K562 (cell line): ENCODE measurements around the gene CLEC2L. TPM values are rescaled to one million over a fixed set of nuclear protein-coding genes. Genes with fewer than 3 reads are reported as not detected.

Experiments used
- ATAC-seq: fragments of 200-7000 bp; cut with Tn5 transposase; 3 replicates; pipeline ENCODE4 v1.9.1; 2020; ENCODE audit warnings: moderate library complexity
- BruUV-seq: library from RNA; stranded (reverse); fragments of 400-500 nt; replicated peaks from 2 replicates; lab custom pipeline; 2021; lab: Mats Ljungman, UMichigan
- CTCF ChIA-PET: fragments of 300-600 bp; formaldehyde crosslinking; extraction: SDS; loops from one replicate; lab custom pipeline; 2021; ENCODE audit warnings: low intra/inter-chr PET ratio; lab: Yijun Ruan, JAX
- POLR2A ChIA-PET: fragments of 300-600, 350-650 bp; sonication (Branson Sonifier 250); formaldehyde crosslinking; extraction: SDS; loops from one replicate; lab custom pipeline; 2021; ENCODE audit warnings: antibody characterized with exemption, inconsistent platforms; lab: Yijun Ruan, JAX
- DNase-seq, 4 experiments: peaks; one replicate each; pipeline versions ENCODE4 v3.0.0 to v3.0.0-alpha.2; 2011 to 2018; ENCODE audit warnings: low spot score in 3 of 4, mixed read lengths in 3 of 4; ENCODE audit errors: extremely low read depth in 1 of 4
- FAIRE-seq: peaks from 2 replicates; lab custom pipeline; 2011; peaks lifted over from hg19 to GRCh38; lab: Jason Lieb, UNC
- H2AFZ ChIP-seq: 2 replicates; pipeline ENCODE4 v1.6.0; 2011; ENCODE audit warnings: low read depth, low read length, control low read depth, inconsistent platforms
- H3K27ac ChIP-seq: fragments of 200-600 bp; 3 replicates; pipeline ENCODE4 v1.8.0; 2011; ENCODE audit warnings: low read depth, mild to moderate bottlenecking, control low read depth, inconsistent platforms, low read length, moderate library complexity, mixed read lengths; ENCODE audit errors: extremely low read depth
- H3K27me3 ChIP-seq, 2 experiments: fragments of 300-600 bp in 1 of 2; 2 replicates in 1 of 2; 3 replicates in 1 of 2; pipeline versions ENCODE4 v1.6.0 to v1.8.0; 2011; ENCODE audit warnings: inconsistent platforms in 2 of 2, low read length in 2 of 2, mild to moderate bottlenecking in 1 of 2, mixed read lengths in 1 of 2, moderate library complexity in 1 of 2; ENCODE audit not compliant: control insufficient read depth in 2 of 2, insufficient read depth in 2 of 2
- H3K36me3 ChIP-seq: fragments of 300-600 bp; 3 replicates; pipeline ENCODE4 v1.8.0; 2011; ENCODE audit warnings: mild to moderate bottlenecking, low read length, inconsistent platforms; ENCODE audit not compliant: control insufficient read depth, insufficient read depth
- H3K4me1 ChIP-seq, 2 experiments: fragments of 200-600 bp in 1 of 2; replicated peaks in 1 of 2; 2 replicates in 1 of 2; 3 replicates in 1 of 2; pipeline versions ENCODE4 v1.5.1 to v1.8.0; 2011; ENCODE audit warnings: inconsistent platforms in 2 of 2, low read length in 2 of 2, mild to moderate bottlenecking in 1 of 2, mixed read lengths in 1 of 2, moderate library complexity in 1 of 2; ENCODE audit not compliant: control insufficient read depth in 2 of 2, insufficient read depth in 2 of 2
- H3K4me2 ChIP-seq: 2 replicates; pipeline ENCODE4 v1.6.1; 2011; ENCODE audit warnings: low read length, control low read depth, inconsistent platforms, mixed read lengths; ENCODE audit not compliant: insufficient read depth
- H3K4me3 ChIP-seq: fragments of 200-600 bp; sonication (generic), shearing (Covaris generic); 2 replicates; pipeline ENCODE4 v1.5.1; 2016; ENCODE audit warnings: control low read depth, inconsistent platforms
- H3K79me2 ChIP-seq: fragments of 200-600 bp; 3 replicates; pipeline ENCODE4 v1.8.0; 2011; ENCODE audit warnings: low read length, inconsistent platforms; ENCODE audit not compliant: control insufficient read depth, insufficient read depth
- H3K9ac ChIP-seq, 2 experiments: 2 replicates each; pipeline versions ENCODE4 v1.6.0 to v1.6.1; 2011; ENCODE audit warnings: low read depth in 2 of 2, low read length in 2 of 2, control low read depth in 1 of 2, inconsistent platforms in 1 of 2, mild to moderate bottlenecking in 1 of 2, mixed read lengths in 1 of 2; ENCODE audit not compliant: insufficient read depth in 1 of 2
- H3K9me1 ChIP-seq: one replicate; pipeline ENCODE4 v1.6.0; 2011; ENCODE audit warnings: inconsistent platforms, mild to moderate bottlenecking, low read length, moderate library complexity; ENCODE audit not compliant: control insufficient read depth, insufficient read depth
- H3K9me3 ChIP-seq: replicated peaks from 2 replicates; pipeline ENCODE4 v1.5.1; 2011; ENCODE audit warnings: low read depth, low read length, inconsistent platforms; ENCODE audit not compliant: control insufficient read depth, insufficient read depth
- H4K20me1 ChIP-seq: replicated peaks from 2 replicates; pipeline ENCODE4 v1.6.1; 2011; ENCODE audit warnings: low read length, inconsistent platforms, mixed read lengths; ENCODE audit not compliant: control insufficient read depth, insufficient read depth
- ASH1L ChIP-seq: fragments of 450-650 bp; IDR thresholded peaks from 2 replicates; pipeline ENCODE4 v1.6.1; 2018; ENCODE audit warnings: borderline replicate concordance, mild to moderate bottlenecking, low read depth; ENCODE audit not compliant: partially characterized antibody
- CTCF ChIP-seq, 3 experiments: IDR thresholded peaks in 2 of 3; conservative IDR thresholded peaks in 1 of 3; 2 replicates each; pipeline ENCODE4 v1.5.1; 2011 to 2012; ENCODE audit warnings: low read length in 3 of 3, mild to moderate bottlenecking in 3 of 3, control low read depth in 2 of 3, improper control_type of control experiment in 1 of 3, inconsistent platforms in 1 of 3, low read depth in 1 of 3, mixed read lengths in 1 of 3, moderate library complexity in 1 of 3; ENCODE audit not compliant: insufficient read depth in 2 of 3
- FIP1L1 ChIP-seq: fragments of 200-400 bp; formaldehyde crosslinking; IDR thresholded peaks from 2 replicates; pipeline ENCODE4 v1.6.1; 2018; ENCODE audit warnings: mild to moderate bottlenecking, low read depth, low read length; ENCODE audit not compliant: poor library complexity, severe bottlenecking
- PATZ1 ChIP-seq: fragments of 250-450 bp; sonication (Bioruptor Pico); IDR thresholded peaks from 2 replicates; pipeline ENCODE4 v1.5.0; 2020; ENCODE audit warnings: mild to moderate bottlenecking, borderline replicate concordance
- SP2 ChIP-seq: IDR thresholded peaks from 2 replicates; pipeline ENCODE4 v1.6.1; 2011; ENCODE audit warnings: mild to moderate bottlenecking, low read depth, low read length, moderate library complexity; ENCODE audit not compliant: poor library complexity, severe bottlenecking; ENCODE audit errors: extremely low read depth
- SRF ChIP-seq, 2 experiments: fragments of 250-450, 450-650 bp in 1 of 2; sonication (Bioruptor Pico) in 1 of 2; sonication (generic) in 1 of 2; formaldehyde crosslinking; IDR thresholded peaks; 2 replicates each; pipeline versions ENCODE4 v1.5.0 to v1.5.1; 2020 to 2022; ENCODE audit warnings: mild to moderate bottlenecking in 1 of 2, missing genetic modification reagents in 1 of 2
- TCF7 ChIP-seq: sonication (generic); IDR thresholded peaks from 2 replicates; pipeline ENCODE4 v1.6.1; 2016; ENCODE audit warnings: antibody characterized with exemption, borderline replicate concordance
- ZNF511 ChIP-seq: sonication (generic); formaldehyde crosslinking; IDR thresholded peaks from 2 replicates; pipeline ENCODE4 v1.8.0; 2022; ENCODE audit warnings: mild to moderate bottlenecking, missing genetic modification reagents
- WGBS: fragments of 100-300 bp; shearing (Covaris generic); methylation state at CpG from one replicate; pipeline ENCODE4 v1.1.6; 2016; ENCODE audit warnings: low coverage, mixed read lengths; ENCODE audit not compliant: insufficient coverage; ENCODE audit errors: missing lambda C conversion rate; 5-methylcytosine and 5-hydroxymethylcytosine counted together
- in situ Hi-C: fragments of 300-500 bp; cut with MboI; formaldehyde crosslinking; loops from 4 replicates; pipeline ENCODE4 v1.15.0; 2018; ENCODE audit warnings: inconsistent platforms, mixed read lengths
- intact Hi-C: fragments of 100-400 bp; cut with micrococcal nuclease; formaldehyde crosslinking; loops from 2 replicates; pipeline ENCODE4 v1.14.2; 2022
- polyA plus RNA-seq, 8 experiments: library from polyadenylated mRNA; depleted of rRNA in 4 of 8; stranded (reverse) in 5 of 8; unstranded in 3 of 8; fragments of >200 nt; fragmentation: Nextera tagmentation in 2 of 8; fragmentation: Illumina TruSeq in 1 of 8; extraction: Ambion mirVana in 2 of 8; extraction: Trizol in 1 of 8; gene quantifications; 2 replicates each; pipeline versions ENCODE4 v1.2.1 to v1.2.3, GENCODE V29; 2011 to 2014; ENCODE audit warnings: inconsistent platforms in 1 of 8, missing spikeins in 1 of 8
- total RNA-seq, 7 experiments: library from RNA; depleted of rRNA in 6 of 7; stranded (reverse); fragments of >200 nt in 6 of 7; fragmentation: Illumina TruSeq in 2 of 7; extraction: Trizol in 2 of 7; gene quantifications; 2 replicates each; pipeline versions ENCODE4 v1.2.1 to v1.2.3, GENCODE V29; 2011 to 2021; ENCODE audit warnings: low replicate concordance in 1 of 7

The CLEC2L gene
- total and polyA plus RNA-seq, 9 of the 15 experiments (the other 6 are each of a cell fraction or from before 2014, with no cell fraction given): 0.84 to 5.5 (median 1.8) TPM

- Histone ChIP-seq H3K4me2 (no peak overlapping the region), H3K27me3 (peaks cover 38 to 65% of the 10 kb centered on the region in 2 experiments), H3K4me3 (no peak overlapping the region), H4K20me1 (peaks cover 19% of the 10 kb centered on the region; the same call in 1 of the 2 replicates), H3K9me3 (no peaks in the 10 kb centered on the region), H3K79me2 (no peaks in the 10 kb centered on the region), H3K36me3 (no peaks in the 10 kb centered on the region), H3K9me1 (no peaks in the 10 kb centered on the region), H3K9ac (no peak overlapping the region), H3K27ac (no peak overlapping the region), H3K4me1 (peaks cover 2 to 13% of the 10 kb centered on the region in 2 experiments; a peak in 2 of 5 replicates), H2AFZ (no peak overlapping the region)
- in situ Hi-C loops: loop anchor here (5.0 kb wide), 1 partner anchor 500 kb away; no protein-coding TSS in a partner anchor
- TF ChIP-seq TCF7: no peak
- ATAC-seq (no peak), FAIRE-seq (no peak), DNase-seq (no peak)
- ChIA-PET CTCF (no interaction called here), POLR2A (interaction anchor here (0.6 to 0.8 kb wide), 3 partner anchors 22 to 565 kb away, joined by 3 to 5 read pairs (median 3); no protein-coding TSS in a partner anchor)
- 26% methylated on average over 22 of the region's 22 CpGs for WGBS
- no TSS peak for BruUV-seq
- intact Hi-C loops: no loop called here
Observed at GRCh38 chr7:139502226-139502625, 21.3 kb upstream of the CLEC2L start.

- no peak overlapping the region for H3K9ac ChIP-seq
- no TSS peak for BruUV-seq
- H3K36me3 ChIP-seq: no peaks in the 10 kb centered on the region
- ChIA-PET POLR2A (interaction anchor here (0.6 kb wide), 1 partner anchor 572 kb away, joined by 3 read pairs; no protein-coding TSS in a partner anchor), CTCF (interaction anchor here (0.7 to 2.5 kb wide), 5 partner anchors 65 to 497 kb away, joined by 3 to 13 read pairs (median 5); no protein-coding TSS in a partner anchor)
- H4K20me1 ChIP-seq: peaks cover 8% of the 10 kb centered on the region; the same call in 1 of the 2 replicates
- ATAC-seq (peak; percentile 95), DNase-seq (peak; percentile 66 to 76 (median 73)), FAIRE-seq (peak; percentile 42)
- H3K4me1 ChIP-seq: peaks cover 2 to 4% of the 10 kb centered on the region in 2 experiments; a peak in 2 of 5 replicates
- no peak overlapping the region for H3K27ac ChIP-seq
- no peak overlapping the region for H3K4me3 ChIP-seq
- in situ Hi-C loops: no loop called here
- intact Hi-C loops: loop anchor here (1.0 to 2.0 kb wide), 2 partner anchors 49 to 499 kb away; no protein-coding TSS in a partner anchor
- H3K4me2 ChIP-seq: no peak overlapping the region
- H3K27me3 ChIP-seq: peaks cover 24 to 51% of the 10 kb centered on the region in 2 experiments
- peak overlapping the region; percentile 22; the same call in 1 of the 2 replicates for H2AFZ ChIP-seq
- WGBS: under 1% methylated on average over 9 of the region's 9 CpGs
- no peaks in the 10 kb centered on the region for H3K9me1 ChIP-seq
- no peaks in the 10 kb centered on the region for H3K9me3 ChIP-seq
- no peaks in the 10 kb centered on the region for H3K79me2 ChIP-seq
- TF ChIP-seq CTCF (IDR thresholded peaks at IDR 0.05 in 2 of 3, conservative IDR thresholded peaks at IDR 0.05 in 1 of 3; ENCODE audit: insufficient read depth in 2 of 3, low read depth in 1 of 3, low read length in 3 of 3): peak; percentile 85 to 91 (median 86)
- no peak for TF ChIP-seq ASH1L
- TF ChIP-seq ZNF511 (CRISPR knock-in tag): 0 out of 2 replicates have a peak, but pooled peaks have one; percentile 25
- no peak for TF ChIP-seq PATZ1 (CRISPR knock-in tag)
- no peak for TF ChIP-seq SRF (CRISPR knock-in tag; IDR thresholded peaks at IDR 0.05)
- TF ChIP-seq SP2: no peak
- no peak for TF ChIP-seq FIP1L1
Observed at GRCh38 chr7:139505563-139505962, 17.9 kb upstream of the CLEC2L start.
